Measurements from ENCODE around the gene ZNF592.

- TF ChIP-seq MAX (IDR thresholded peaks at IDR 0.05; ENCODE audit: insufficient read depth, insufficient read length) (no peak), POLR2AphosphoS5 (IDR thresholded peaks at IDR 0.05; ENCODE audit: insufficient read depth, low read depth, low read length) (no peak)
Measured at GRCh38 chr15:84812842-84813241, 64.5 kb downstream of the ZNF592 start.
